Stimulated activated naive B cell treated with anti-CD40 and anti-IgM and Interleukin-4, amounts not matched to agents 10 μg/mL and 1 μg/mL and 100 μg/mL, for 72 hours (primary cell): ENCODE results near the gene HHAT.

ENCODE experiments used
- ATAC-seq, 2 donors: fragments of 150-1000 bp; cut with Tn5 transposase; replicated peaks; 2 replicates each; pipeline ENCODE4 v1.10.0; 2021; ENCODE audit warnings: moderate library complexity in 1 of 2
- DNase-seq: peaks from one replicate; pipeline ENCODE4 v3.0.0; 2021
- H3K27ac Mint-ChIP-seq: one replicate; pipeline ENCODE4 v1.8.0; 2022; ENCODE audit warnings: mild to moderate bottlenecking, mixed read lengths
- H3K27me3 Mint-ChIP-seq, 2 donors: one replicate each; pipeline ENCODE4 v1.8.0; 2022; ENCODE audit warnings: mixed read lengths in 2 of 2
- H3K36me3 Mint-ChIP-seq, 2 donors: one replicate each; pipeline ENCODE4 v1.8.0; 2022; ENCODE audit warnings: mixed read lengths in 2 of 2, mild to moderate bottlenecking in 1 of 2
- H3K4me1 Mint-ChIP-seq, 2 donors: one replicate each; pipeline ENCODE4 v1.8.0; 2022; ENCODE audit warnings: mixed read lengths in 2 of 2, mild to moderate bottlenecking in 1 of 2
- H3K4me3 Mint-ChIP-seq, 2 donors: one replicate each; pipeline ENCODE4 v1.8.0; 2022; ENCODE audit warnings: mild to moderate bottlenecking in 2 of 2, mixed read lengths in 2 of 2, moderate library complexity in 1 of 2
- H3K9me3 Mint-ChIP-seq, 2 donors: one replicate each; pipeline ENCODE4 v1.8.0; 2022; ENCODE audit warnings: mixed read lengths in 2 of 2, mild to moderate bottlenecking in 1 of 2

HHAT gene

DNA sequence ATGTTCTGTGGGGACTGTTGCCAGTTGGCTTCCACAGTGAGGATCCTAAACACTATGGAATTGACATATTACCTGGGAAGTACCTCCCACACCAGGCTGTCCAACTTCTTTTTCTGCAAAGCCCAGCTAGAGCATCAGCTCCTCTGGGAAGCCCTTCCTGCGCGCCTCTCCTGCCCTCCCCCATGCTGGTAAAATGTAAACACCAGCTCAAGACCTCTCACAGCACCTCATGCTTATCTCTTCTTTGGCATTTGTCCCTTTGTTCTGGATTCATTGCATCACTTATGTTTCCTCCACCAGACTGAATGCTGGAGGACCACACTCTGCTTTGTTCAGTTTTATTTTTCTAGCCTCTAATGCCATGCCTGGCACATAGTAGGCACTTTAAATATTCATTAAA, 172.1 kb downstream of the HHAT start:
- no peak overlapping the region for H3K4me3 Mint-ChIP-seq

DNA sequence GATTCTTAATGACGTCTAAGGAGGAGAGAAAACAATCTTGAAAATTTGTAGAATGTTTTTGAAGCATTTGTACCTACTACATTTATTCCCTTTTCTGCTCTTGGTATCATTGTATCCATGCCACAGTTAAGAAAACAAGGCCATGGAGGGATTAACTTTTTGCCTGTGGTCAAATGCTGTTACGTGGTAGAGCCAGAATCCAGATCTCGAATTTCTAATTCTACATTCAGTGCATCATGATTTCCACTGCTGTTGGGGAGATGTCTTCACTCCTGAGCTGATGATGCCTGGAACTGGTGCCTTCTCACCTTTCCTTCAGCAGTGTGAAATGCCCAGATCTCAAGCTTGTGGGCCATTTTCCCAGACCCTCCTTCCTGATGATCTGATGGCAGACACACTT, 175.6 kb downstream of the HHAT start:
- no peaks in the 10 kb centered on the region for H3K27me3 Mint-ChIP-seq

More for the DNA sequence above, 172.1 kb downstream of the HHAT start:
- Mint-ChIP-seq H3K27ac (no peak overlapping the region), H3K27me3 (no peaks in the 10 kb centered on the region), H3K4me1 (no peaks in the 10 kb centered on the region), H3K36me3 (no peaks in the 10 kb centered on the region), H3K9me3 (no peaks in the 10 kb centered on the region)
- DNase-seq (no peak), ATAC-seq (no peak)

DNA sequence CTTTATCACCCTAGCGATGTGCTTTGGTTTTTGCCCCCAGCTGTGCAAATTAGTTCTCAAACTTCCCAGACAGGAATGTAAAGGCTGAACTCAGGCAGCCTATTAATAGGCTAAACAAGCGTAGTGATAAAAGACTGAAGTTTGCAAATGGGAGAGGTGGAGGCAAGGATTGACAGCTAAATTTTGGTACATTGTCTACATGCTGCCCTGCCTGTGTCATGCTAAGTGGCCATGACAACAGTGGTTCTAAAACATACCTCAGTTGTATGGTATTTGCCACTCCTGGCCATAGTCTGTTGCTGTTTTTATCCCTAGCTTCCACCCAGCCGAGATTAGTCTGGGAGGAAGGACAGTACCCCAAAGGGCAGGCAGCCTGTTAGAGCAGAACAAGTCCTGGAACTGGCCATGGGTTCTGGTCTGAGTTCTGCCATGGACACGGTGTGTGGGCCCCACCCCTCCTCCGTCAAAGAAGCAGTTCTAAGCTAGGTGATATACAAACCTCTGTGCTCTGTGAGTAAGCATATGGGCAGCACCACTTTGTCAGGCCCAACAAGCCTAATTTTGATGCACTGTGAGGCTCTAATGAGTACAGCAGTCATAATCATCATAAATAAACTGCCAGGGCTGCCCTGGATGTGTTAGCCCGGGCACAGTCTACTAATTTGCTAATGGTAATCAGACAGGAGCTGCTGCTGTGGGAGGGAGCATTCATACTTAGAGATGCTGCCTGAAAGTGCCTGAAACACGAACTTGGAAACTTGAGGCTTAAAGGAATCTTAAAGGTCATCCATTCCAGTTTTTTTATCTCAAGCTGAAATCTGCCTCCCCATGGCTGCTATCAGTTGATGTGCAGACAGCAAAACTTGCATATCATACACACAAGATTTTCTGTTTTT, 177.1 kb downstream of the HHAT start:
- Mint-ChIP-seq H3K4me1 (no peaks in the 10 kb centered on the region), H3K4me3 (no peak overlapping the region), H3K36me3 (no peaks in the 10 kb centered on the region), H3K27ac (no peak overlapping the region), H3K27me3 (no peaks in the 10 kb centered on the region), H3K9me3 (no peaks in the 10 kb centered on the region)
- DNase-seq: no peak
- no peak for ATAC-seq

More for the DNA sequence above, 175.6 kb downstream of the HHAT start:
- H3K36me3 Mint-ChIP-seq: no peaks in the 10 kb centered on the region
- H3K9me3 Mint-ChIP-seq: no peaks in the 10 kb centered on the region
- no peak overlapping the region for H3K27ac Mint-ChIP-seq
- H3K4me3 Mint-ChIP-seq: no peak overlapping the region
- ATAC-seq (no peak), DNase-seq (no peak)
- H3K4me1 Mint-ChIP-seq: no peaks in the 10 kb centered on the region

DNA sequence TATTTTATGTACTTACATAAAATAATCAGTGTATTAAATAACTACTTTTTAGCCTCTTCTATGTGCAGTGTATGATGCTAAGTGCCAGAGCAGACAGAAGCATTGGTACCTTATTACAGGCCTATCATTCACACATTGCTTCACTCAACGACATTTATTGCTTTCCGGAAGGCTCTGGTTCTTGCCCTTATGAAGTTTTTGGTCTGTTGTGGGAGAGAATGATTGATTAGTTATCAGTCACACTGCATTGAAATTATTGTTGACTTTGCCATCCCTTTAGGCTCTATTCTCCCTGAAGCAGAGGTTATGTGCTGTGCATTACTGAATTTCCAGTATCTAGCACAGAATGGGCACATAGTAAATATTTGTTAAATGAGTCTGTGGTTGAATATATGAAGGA, 178.0 kb downstream of the HHAT start:
- H3K27ac Mint-ChIP-seq: no peak overlapping the region
- no peaks in the 10 kb centered on the region for H3K4me1 Mint-ChIP-seq
- H3K4me3 Mint-ChIP-seq: no peak overlapping the region
- DNase-seq: no peak
- no peaks in the 10 kb centered on the region for H3K9me3 Mint-ChIP-seq
- ATAC-seq: no peak
- H3K27me3 Mint-ChIP-seq: no peaks in the 10 kb centered on the region
- H3K36me3 Mint-ChIP-seq: no peaks in the 10 kb centered on the region

DNA sequence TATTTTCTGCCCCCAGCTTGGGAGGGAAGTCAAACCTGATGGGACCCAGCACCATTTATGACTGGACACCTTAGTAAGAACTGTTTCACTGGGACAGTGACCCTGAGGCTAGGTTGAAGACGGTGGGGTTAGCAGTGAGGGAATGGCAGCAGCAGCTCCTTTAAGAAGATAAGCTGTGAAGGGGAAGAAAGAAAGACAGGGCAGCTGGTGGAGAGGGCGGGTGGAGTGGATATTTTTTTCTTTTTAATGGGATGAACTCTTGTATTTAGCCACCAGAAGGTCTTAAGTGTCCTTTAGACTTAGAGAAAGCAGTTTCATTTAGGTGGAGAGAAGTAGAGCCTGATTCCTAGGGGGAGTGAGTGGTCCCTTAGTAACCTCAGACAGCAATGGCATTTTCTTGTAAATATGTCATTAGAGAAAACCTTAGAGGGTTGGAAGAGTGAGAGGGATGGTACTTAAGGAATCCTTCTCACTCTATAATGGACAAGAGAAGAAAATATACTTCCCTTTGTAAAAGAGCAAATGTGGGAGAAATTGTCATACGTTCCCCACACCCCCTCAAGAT, 187.5 kb downstream of the HHAT start:
- Mint-ChIP-seq H3K4me1 (no peaks in the 10 kb centered on the region), H3K9me3 (peaks cover 0 to 1% of the 10 kb centered on the region in 2 donors), H3K4me3 (no peak overlapping the region), H3K36me3 (peaks cover 2 to 3% of the 10 kb centered on the region in 2 donors), H3K27ac (no peak overlapping the region), H3K27me3 (no peaks in the 10 kb centered on the region)
- DNase-seq: no peak
- no peak for ATAC-seq

DNA sequence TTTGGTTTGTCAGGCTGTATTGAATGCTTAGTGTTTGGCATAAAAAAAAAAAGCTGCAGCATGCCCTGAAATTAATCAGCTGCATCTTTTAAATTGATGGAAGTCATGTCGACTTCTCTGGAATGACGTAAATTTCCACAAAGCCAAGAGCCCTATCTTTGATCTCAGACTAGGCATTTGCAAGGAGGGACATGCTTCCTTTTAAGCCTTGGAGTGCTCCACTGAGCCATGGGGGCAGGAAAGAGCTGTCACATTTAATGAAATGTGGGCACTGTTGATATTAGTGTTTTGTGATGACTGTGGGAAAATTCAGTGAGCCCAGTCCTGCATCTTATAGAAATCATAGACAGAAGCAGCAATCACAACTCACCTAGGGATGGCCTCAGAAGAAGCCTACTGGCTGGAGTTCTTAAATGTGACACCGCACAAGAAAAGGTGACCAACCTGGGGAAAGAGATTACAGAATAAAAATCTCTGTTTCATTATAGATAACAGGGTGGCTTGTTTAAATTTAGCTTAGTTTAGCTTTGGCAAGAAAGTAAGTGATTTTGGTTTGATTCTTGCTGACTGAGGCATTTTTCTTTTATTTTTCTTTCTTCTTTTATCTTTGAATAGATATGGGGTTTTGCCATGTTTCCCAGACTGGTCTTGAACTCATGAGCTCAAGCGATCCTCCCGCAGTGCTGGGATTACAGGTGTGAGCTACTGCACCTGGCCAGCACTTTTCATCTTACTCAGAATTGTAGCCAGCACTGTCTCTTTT, 188.2 kb downstream of the HHAT start:
- Mint-ChIP-seq H3K36me3 (peaks cover 2 to 3% of the 10 kb centered on the region in 2 donors), H3K4me3 (no peak overlapping the region), H3K4me1 (no peaks in the 10 kb centered on the region), H3K27ac (no peak overlapping the region), H3K27me3 (no peaks in the 10 kb centered on the region), H3K9me3 (peaks cover 0 to 1% of the 10 kb centered on the region in 2 donors)
- no peak for ATAC-seq
- no peak for DNase-seq

DNA sequence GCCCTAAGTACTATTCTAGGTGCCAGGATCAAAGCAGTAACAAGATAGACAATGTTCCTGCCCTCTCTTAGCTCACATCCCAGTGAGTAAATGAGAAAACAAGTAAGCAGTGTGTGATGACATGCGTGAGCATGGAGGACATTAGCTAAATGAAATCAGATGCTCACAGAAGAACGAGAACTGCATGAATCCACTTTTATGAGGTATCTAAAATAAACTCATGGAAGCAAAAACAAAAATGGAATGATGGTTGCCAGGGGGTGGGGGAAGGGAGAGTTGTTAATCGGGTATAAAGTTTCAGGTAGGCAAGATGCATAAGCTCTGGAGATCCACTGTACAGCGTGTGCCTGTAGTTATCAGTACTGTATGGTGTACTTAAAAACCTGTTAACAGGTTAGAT, 195.1 kb downstream of the HHAT start:
- Mint-ChIP-seq H3K4me3 (no peak overlapping the region), H3K27ac (no peak overlapping the region), H3K9me3 (no peaks in the 10 kb centered on the region), H3K36me3 (peaks cover 0 to 2% of the 10 kb centered on the region in 2 donors), H3K4me1 (no peaks in the 10 kb centered on the region), H3K27me3 (no peaks in the 10 kb centered on the region)
- ATAC-seq (no peak), DNase-seq (no peak)

DNA sequence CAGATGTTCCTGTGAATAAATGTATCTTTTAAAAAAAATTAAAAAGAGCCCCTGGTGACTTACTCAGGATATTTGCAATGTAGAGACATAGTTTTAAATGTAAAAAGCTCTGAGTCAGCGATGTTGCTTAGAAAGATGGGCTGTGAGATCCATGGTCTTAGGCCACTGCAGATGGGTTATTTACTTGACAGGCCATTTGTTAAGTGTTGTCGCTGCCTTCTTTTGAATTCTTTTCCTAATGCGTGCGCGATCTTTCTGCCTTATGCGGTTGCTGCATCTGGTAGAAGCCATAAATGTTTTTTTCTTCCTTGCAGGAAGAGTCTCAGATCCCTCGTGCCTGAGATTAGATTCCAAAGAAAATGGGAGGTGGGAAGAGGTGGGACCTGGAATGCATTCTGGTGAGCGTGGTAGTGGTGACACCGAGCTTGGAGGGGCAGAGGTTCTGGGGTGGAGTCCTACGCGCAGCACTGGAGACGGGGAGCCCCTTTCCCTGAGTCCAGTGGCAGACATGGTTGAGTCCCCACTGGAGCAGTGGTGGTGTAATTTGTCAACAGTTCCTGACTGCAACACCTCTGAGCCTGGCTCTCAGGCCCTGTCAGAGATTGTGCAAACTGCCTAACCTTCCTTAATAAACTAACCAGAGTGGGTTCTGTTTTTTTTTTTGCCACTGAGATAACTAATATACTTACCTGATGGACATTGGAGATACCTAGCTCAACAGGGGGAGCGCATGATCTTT, 197.2 kb downstream of the HHAT start:
- no peak overlapping the region for H3K27ac Mint-ChIP-seq
- no peaks in the 10 kb centered on the region for H3K36me3 Mint-ChIP-seq
- H3K4me3 Mint-ChIP-seq: no peak overlapping the region
- DNase-seq (no peak), ATAC-seq (no peak)
- H3K4me1 Mint-ChIP-seq: no peaks in the 10 kb centered on the region
- H3K9me3 Mint-ChIP-seq: no peaks in the 10 kb centered on the region
- no peaks in the 10 kb centered on the region for H3K27me3 Mint-ChIP-seq

DNA sequence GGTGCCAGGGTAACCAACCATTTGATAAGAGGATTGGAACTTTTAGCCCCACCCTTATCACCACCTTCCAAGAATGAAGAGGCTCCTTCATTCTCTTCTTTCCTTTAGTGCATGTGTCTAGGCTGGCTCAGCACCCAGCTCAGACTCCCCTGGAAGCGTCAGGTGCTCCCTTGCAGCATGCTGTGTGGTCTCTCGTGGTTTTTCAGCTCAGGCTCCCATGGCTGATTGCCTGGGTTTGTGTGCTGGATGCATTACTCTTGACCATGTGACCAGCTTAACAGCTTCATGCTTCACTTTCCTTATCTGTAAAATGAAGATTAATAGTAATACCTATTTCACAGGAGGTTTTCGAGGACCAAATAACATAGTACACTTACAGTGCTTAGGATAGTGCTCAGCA, 198.4 kb downstream of the HHAT start:
- Mint-ChIP-seq H3K27ac (no peak overlapping the region), H3K27me3 (no peaks in the 10 kb centered on the region), H3K36me3 (no peaks in the 10 kb centered on the region), H3K9me3 (no peaks in the 10 kb centered on the region), H3K4me1 (no peaks in the 10 kb centered on the region), H3K4me3 (no peak overlapping the region)
- no peak for ATAC-seq
- no peak for DNase-seq

DNA sequence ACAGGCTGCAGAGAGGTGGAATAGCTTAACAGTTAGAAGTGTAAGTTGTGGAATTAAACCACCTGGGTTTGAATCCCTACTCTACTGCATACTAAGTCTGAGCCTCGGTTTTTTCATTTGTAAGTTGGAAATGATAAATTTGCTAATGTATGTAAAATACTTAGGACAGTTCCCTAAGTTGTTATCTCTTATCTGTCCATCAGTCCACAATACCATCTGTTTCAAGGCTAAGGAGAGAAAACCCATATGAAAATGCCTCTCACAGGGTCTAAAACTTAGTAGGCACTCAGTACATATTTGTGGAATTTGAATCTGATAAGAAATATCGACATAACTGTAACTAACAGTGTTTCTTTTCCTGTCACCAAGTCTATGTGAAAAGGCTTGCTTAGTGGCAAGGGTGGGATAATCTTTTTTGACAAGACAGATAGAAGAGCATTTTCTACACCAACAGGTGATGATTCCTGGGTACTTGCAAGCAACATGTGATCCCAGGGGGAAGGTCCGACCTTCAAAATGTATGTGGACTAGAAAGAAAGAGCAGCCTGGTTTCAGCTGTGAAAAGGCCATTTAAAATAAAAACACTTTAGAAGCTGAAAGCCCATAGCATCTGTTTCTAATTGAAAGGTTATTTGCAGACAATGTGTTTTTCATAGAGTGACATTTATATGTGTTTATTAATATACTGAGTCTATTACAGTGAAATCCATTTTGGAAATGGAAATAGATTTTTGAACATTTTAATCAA, 202.9 kb downstream of the HHAT start:
- no peaks in the 10 kb centered on the region for H3K27me3 Mint-ChIP-seq
- no peaks in the 10 kb centered on the region for H3K4me1 Mint-ChIP-seq

DNA sequence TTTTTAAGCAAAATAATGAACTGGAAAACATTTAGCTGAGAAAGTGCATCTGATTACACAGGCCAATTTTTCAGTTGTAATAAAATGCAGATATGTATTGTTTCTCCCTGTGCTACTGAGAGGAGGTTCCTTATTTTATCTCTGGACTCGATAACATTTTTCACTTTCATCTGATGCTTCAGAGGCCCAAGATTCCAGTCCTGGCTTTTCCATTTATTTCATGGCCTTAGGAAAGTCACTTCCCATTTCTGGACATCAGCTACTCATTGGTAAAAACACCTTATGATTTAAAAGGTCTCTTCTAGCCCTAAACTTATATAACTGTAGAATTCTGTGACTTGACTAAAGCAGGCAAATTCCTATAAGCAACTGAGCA, 203.5 kb downstream of the HHAT start:
- H3K4me1 Mint-ChIP-seq: no peaks in the 10 kb centered on the region
- DNase-seq: no peak
- H3K4me3 Mint-ChIP-seq: no peak overlapping the region

More for the DNA sequence above, 202.9 kb downstream of the HHAT start:
- DNase-seq (no peak), ATAC-seq (no peak)
- Mint-ChIP-seq H3K27ac (no peak overlapping the region), H3K36me3 (no peaks in the 10 kb centered on the region), H3K9me3 (no peaks in the 10 kb centered on the region), H3K4me3 (no peak overlapping the region)

DNA sequence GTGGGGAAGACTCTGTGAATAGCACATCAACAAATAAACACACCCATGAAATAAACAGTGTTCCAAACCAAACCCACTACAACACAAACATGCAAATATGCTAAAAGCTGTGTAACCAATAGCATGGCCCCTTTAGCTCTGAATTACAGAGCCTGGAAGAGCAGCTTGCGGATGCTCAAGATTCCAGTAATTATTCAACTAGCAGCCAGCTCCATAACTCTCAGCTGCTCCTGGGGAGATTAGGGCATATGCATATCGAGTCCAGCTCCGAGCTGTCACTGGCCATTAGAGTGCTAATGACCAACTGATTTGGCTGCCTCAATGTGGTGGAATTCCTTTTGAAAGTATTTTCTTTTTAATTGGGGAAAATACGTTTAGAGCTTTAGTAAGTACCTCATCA, 207.1 kb downstream of the HHAT start:
- DNase-seq (no peak), ATAC-seq (no peak)
- Mint-ChIP-seq H3K9me3 (no peaks in the 10 kb centered on the region), H3K27ac (no peak overlapping the region), H3K4me1 (no peaks in the 10 kb centered on the region), H3K4me3 (no peak overlapping the region), H3K36me3 (no peaks in the 10 kb centered on the region), H3K27me3 (no peaks in the 10 kb centered on the region)

More for the DNA sequence above, 203.5 kb downstream of the HHAT start:
- H3K27me3 Mint-ChIP-seq: no peaks in the 10 kb centered on the region
- ATAC-seq: no peak
- H3K36me3 Mint-ChIP-seq: no peaks in the 10 kb centered on the region
- H3K9me3 Mint-ChIP-seq: no peaks in the 10 kb centered on the region
- no peak overlapping the region for H3K27ac Mint-ChIP-seq

DNA sequence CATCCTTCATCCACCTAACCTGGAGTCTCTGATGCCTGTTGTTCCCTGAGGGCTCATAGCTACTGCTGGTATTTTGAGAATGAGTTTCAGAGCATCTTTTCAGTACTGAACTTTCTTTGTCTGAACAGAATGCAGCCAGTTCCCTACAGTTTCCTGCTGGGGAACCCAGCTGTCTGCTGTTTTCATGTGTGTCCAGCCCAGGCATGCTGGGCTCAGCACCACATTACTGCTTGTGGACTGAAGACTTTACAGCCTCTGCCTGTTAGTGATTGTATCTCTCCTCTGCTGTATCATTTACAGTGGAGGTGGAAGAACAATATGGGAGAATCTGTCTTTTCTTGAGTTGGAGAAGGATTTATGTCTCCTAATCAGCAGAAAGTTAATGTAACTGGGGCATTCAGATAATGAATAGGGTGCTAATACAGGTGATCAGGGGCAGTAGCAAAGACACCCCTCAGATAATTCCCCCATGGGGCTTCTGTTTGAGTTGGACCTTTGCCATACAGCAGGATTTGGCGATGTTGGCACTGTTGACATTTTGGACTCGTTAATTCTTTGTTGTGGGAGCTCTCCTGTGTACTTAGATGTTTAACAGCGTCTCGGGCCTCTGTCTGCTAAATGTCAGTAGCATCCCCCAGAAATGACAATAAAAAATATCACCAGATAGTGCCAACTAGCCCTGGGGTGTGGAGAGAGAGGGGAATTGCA, 207.7 kb downstream of the HHAT start:
- Mint-ChIP-seq H3K4me1 (no peaks in the 10 kb centered on the region), H3K27me3 (no peaks in the 10 kb centered on the region), H3K4me3 (no peak overlapping the region), H3K36me3 (no peaks in the 10 kb centered on the region), H3K27ac (no peak overlapping the region), H3K9me3 (no peaks in the 10 kb centered on the region)
- no peak for ATAC-seq
- DNase-seq: no peak
